OCI-LY3 (cell line): ENCODE measurements around the gene TMED8.

Experiments
- H2AFZ ChIP-seq: fragments of 200-600, 300-600 bp; shearing (Covaris generic); 2 replicates; pipeline ENCODE4 v1.6.0; 2014; ENCODE audit warnings: antibody characterized with exemption, low read depth, low read length
- H3K27ac ChIP-seq: fragments of 200-600, 300-600 bp; sonication (generic); 2 replicates; pipeline ENCODE4 v1.5.1; 2014; ENCODE audit warnings: mild to moderate bottlenecking, low read length, moderate library complexity, mixed read lengths
- H3K27me3 ChIP-seq: fragments of 200-600, 300-600 bp; sonication (generic); 2 replicates; pipeline ENCODE4 v1.6.1; 2014; ENCODE audit warnings: low read depth, low read length, mixed read lengths
- H3K36me3 ChIP-seq: fragments of 200-600, 300-600 bp; sonication (generic); replicated peaks from 2 replicates; pipeline ENCODE3; 2014; ENCODE audit warnings: low read depth, low read length, mixed read lengths
- H3K4me1 ChIP-seq: fragments of 300-600, 200-600 bp; sonication (generic); 2 replicates; pipeline ENCODE4 v1.6.1; 2014; ENCODE audit warnings: low read length, mixed read lengths
- H3K4me2 ChIP-seq: fragments of 200-600, 300-600 bp; sonication (generic); 2 replicates; pipeline ENCODE4 v1.6.1; 2014; ENCODE audit warnings: low read length, mixed read lengths
- H3K4me3 ChIP-seq: fragments of 300-600, 200-600 bp; sonication (generic); 2 replicates; pipeline ENCODE4 v1.5.1; 2014; ENCODE audit warnings: antibody characterized with exemption, mild to moderate bottlenecking, low read length, moderate library complexity
- H3K79me2 ChIP-seq: fragments of 300-600, 200-600 bp; shearing (Covaris generic); 2 replicates; pipeline ENCODE4 v1.6.1; 2014; ENCODE audit warnings: mild to moderate bottlenecking, low read length, mixed read lengths
- H3K9ac ChIP-seq: fragments of 300-600, 200-600 bp; shearing (Covaris generic); 2 replicates; pipeline ENCODE4 v1.6.0; 2014; ENCODE audit warnings: mild to moderate bottlenecking, low read length, moderate library complexity
- H3K9me3 ChIP-seq: fragments of 200-600, 300-600 bp; shearing (Covaris generic); 2 replicates; pipeline ENCODE4 v1.6.1; 2014; ENCODE audit warnings: low read length, mixed read lengths; ENCODE audit not compliant: insufficient read depth
- H4K20me1 ChIP-seq: fragments of 200-600, 300-600 bp; sonication (generic); 2 replicates; pipeline ENCODE4 v1.6.1; 2016; ENCODE audit warnings: low read length, mixed read lengths; ENCODE audit not compliant: insufficient read depth
- CTCF ChIP-seq: fragments of 200-600, 300-600 bp; sonication (generic); IDR thresholded peaks from 2 replicates; pipeline ENCODE4 v1.5.1; 2014; ENCODE audit warnings: antibody characterized with exemption, low read length, low read depth
- EZH2phosphoT487 ChIP-seq: fragments of 200-600 bp; shearing (Covaris generic); IDR thresholded peaks from 2 replicates; pipeline ENCODE4 v1.6.1; 2018; ENCODE audit warnings: antibody characterized with exemption, mixed run types, low read depth

TMED8 gene

DNA sequence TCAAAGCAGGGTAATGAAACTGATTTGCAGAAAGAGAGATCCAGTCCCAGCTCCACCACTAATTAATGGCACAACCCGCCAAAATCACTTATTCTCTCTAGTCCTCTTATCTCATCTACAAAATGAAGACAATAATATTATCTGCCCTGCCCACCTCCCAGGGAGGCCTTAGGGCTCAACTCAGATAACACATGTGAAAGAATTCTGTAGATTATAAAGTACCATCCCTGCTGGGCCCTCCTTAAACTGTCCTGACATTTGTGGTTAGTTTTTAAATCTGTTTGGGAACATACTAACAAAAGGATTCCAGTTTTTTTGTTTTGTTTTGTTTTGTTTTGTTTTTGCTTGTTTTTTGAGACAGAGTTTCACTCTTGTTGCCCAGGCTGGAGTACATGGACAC is 63.5 kb downstream of the TMED8 start:
- Histone ChIP-seq H3K9ac (no peak overlapping the region), H3K4me1 (no peaks in the 10 kb centered on the region), H3K79me2 (no peaks in the 10 kb centered on the region), H3K9me3 (no peaks in the 10 kb centered on the region), H3K36me3 (no peaks in the 10 kb centered on the region), H3K4me3 (no peak overlapping the region), H2AFZ (no peak overlapping the region), H3K4me2 (no peak overlapping the region), H3K27me3 (no peaks in the 10 kb centered on the region), H4K20me1 (no peaks in the 10 kb centered on the region), H3K27ac (no peak overlapping the region)
- TF ChIP-seq EZH2phosphoT487: no peak
- no peak for TF ChIP-seq CTCF

DNA sequence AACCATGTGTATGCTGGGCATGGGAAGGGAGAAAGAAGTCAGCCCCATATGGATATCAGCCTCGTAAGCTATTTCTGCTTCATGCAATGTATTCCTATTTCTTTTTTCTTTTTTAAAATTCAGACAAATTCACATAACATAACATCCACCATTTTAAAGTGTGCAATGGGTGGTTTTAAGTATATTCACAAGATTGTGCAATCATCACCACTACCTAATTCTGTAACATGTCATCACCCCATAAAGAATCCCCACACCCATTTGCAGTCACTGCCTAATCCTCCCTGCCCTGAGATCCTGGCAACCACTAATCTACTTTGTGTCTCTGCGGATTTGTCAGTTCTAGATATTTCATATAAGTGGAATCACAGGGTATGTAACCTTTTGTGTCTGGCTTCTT is 65.7 kb downstream of the TMED8 start:
- TF ChIP-seq EZH2phosphoT487: no peak
- no peak for TF ChIP-seq CTCF
- Histone ChIP-seq H3K4me2 (no peak overlapping the region), H3K4me3 (no peak overlapping the region), H3K9ac (no peak overlapping the region), H4K20me1 (no peaks in the 10 kb centered on the region), H3K9me3 (no peaks in the 10 kb centered on the region), H3K27ac (no peak overlapping the region), H3K4me1 (peaks cover 10% of the 10 kb centered on the region), H3K27me3 (no peaks in the 10 kb centered on the region), H3K36me3 (no peaks in the 10 kb centered on the region), H2AFZ (no peak overlapping the region), H3K79me2 (no peaks in the 10 kb centered on the region)

DNA sequence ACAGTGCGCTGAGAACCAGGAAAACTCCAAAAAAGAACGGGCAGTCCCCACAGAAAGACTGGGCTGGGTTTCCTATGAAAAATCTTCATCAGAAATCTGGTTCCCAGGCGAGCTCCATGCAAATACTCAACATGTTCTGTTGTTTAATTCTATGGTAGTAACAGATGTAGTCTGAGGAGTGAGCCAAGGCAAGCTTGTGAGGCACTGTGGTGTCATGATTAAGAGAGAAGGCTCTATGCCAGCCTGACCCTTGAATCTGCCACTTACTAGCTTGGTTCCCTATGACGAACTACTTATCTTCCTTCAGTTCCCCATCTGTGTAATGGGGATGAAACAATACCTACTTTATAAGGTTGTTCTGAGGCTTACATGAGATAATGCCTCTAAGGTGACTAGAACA is 66.9 kb downstream of the TMED8 start:
- Histone ChIP-seq H3K4me2 (no peak overlapping the region), H3K9ac (no peak overlapping the region), H3K36me3 (no peaks in the 10 kb centered on the region), H3K27me3 (no peaks in the 10 kb centered on the region), H3K27ac (no peak overlapping the region), H4K20me1 (no peaks in the 10 kb centered on the region), H3K4me3 (no peak overlapping the region), H2AFZ (no peak overlapping the region), H3K4me1 (peaks cover 10% of the 10 kb centered on the region), H3K9me3 (no peaks in the 10 kb centered on the region), H3K79me2 (no peaks in the 10 kb centered on the region)
- no peak for TF ChIP-seq CTCF
- no peak for TF ChIP-seq EZH2phosphoT487

DNA sequence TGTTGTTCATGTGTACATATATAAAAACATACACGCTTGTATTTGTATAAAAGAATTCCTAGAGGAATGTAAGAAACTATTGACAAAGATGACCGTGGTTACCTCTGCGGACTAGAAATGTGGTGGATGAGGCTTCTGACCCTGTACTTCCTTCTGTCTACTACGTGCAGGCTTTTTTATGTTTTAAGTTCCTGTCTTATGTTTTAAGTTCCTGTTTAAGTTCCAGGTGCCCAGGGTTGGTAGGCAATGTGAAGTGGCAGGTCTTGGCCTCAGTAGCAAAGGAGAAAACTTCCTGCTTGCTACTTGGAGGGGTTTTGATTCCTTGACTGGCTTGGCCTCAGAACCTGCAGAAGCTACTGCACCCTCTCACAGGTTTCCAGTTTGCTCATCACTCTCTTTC is 67.8 kb downstream of the TMED8 start:
- TF ChIP-seq CTCF (no peak), EZH2phosphoT487 (no peak)
- no peaks in the 10 kb centered on the region for H3K9me3 ChIP-seq
- H4K20me1 ChIP-seq: no peaks in the 10 kb centered on the region
- no peak overlapping the region for H3K4me2 ChIP-seq
- H3K4me3 ChIP-seq: no peak overlapping the region
- H3K27me3 ChIP-seq: no peaks in the 10 kb centered on the region
- H3K9ac ChIP-seq: no peak overlapping the region
- H3K36me3 ChIP-seq: no peaks in the 10 kb centered on the region
- no peaks in the 10 kb centered on the region for H3K79me2 ChIP-seq
- no peak overlapping the region for H2AFZ ChIP-seq
- H3K27ac ChIP-seq: no peak overlapping the region
- H3K4me1 ChIP-seq: peaks cover 10% of the 10 kb centered on the region
